HCT116 (cell line): Measurements from ENCODE around the gene CHST11.

ENCODE experiments used
- ATF3 ChIP-seq: IDR thresholded peaks from 2 replicates; pipeline ENCODE4 v1.6.1; 2012
- CEBPB ChIP-seq: IDR thresholded peaks from 2 replicates; pipeline ENCODE4 v1.6.1; 2012; ENCODE audit warnings: low read depth
- CTCF ChIP-seq, 3 experiments: fragments of 200-600 bp in 1 of 3; sonication (generic) in 1 of 3; IDR thresholded peaks in 2 of 3; conservative IDR thresholded peaks in 1 of 3; 2 replicates each; pipeline ENCODE4 v1.5.1; 2012 to 2017; ENCODE audit warnings: low read depth in 2 of 3, low read length in 2 of 3, antibody characterized with exemption in 1 of 3, borderline replicate concordance in 1 of 3, control low read depth in 1 of 3, mild to moderate bottlenecking in 1 of 3, mixed read lengths in 1 of 3, mixed run types in 1 of 3, moderate library complexity in 1 of 3; ENCODE audit not compliant: insufficient read depth in 1 of 3
- EGR1 ChIP-seq: IDR thresholded peaks from 2 replicates; pipeline ENCODE4 v1.6.1; 2012; ENCODE audit warnings: low read depth
- ELF1 ChIP-seq: IDR thresholded peaks from 2 replicates; pipeline ENCODE4 v1.6.1; 2012; ENCODE audit warnings: low read depth, borderline replicate concordance
- MAX ChIP-seq: IDR thresholded peaks from 2 replicates; pipeline ENCODE4 v1.6.1; 2012
- POLR2A ChIP-seq: IDR thresholded peaks from 2 replicates; pipeline ENCODE4 v1.7.0; 2011; ENCODE audit warnings: borderline replicate concordance; ENCODE audit not compliant: insufficient read depth, insufficient read length; ENCODE audit errors: extremely low read depth
- REST ChIP-seq: IDR thresholded peaks from 2 replicates; pipeline ENCODE4 v1.6.1; 2012; ENCODE audit warnings: low read depth
- SIN3A ChIP-seq: IDR thresholded peaks from 2 replicates; pipeline ENCODE4 v1.6.1; 2012; ENCODE audit warnings: low read depth
- TCF7L2 ChIP-seq: IDR thresholded peaks from 2 replicates; pipeline ENCODE4 v1.7.0; 2011; ENCODE audit warnings: borderline replicate concordance, inconsistent platforms; ENCODE audit not compliant: insufficient read depth, insufficient read length; ENCODE audit errors: extremely low read depth
- YY1 ChIP-seq: IDR thresholded peaks from 2 replicates; pipeline ENCODE4 v1.6.1; 2011; ENCODE audit warnings: low read length, low read depth, moderate library complexity, mild to moderate bottlenecking; ENCODE audit not compliant: insufficient replicate concordance; ENCODE audit errors: extremely low read depth
- ZBTB33 ChIP-seq: IDR thresholded peaks from 2 replicates; pipeline ENCODE4 v1.6.1; 2011; ENCODE audit warnings: mild to moderate bottlenecking, low read length, moderate library complexity; ENCODE audit not compliant: insufficient replicate concordance; ENCODE audit errors: extremely low read depth
- ZFX ChIP-seq: fragments of 450-650 bp; IDR thresholded peaks from 2 replicates; pipeline ENCODE4 v1.6.1; 2017

GRCh38 chr12:104680491-104680890 lies 223.7 kb downstream of the CHST11 start:
- TF ChIP-seq CTCF (IDR thresholded peaks at IDR 0.05 in 2 of 3, conservative IDR thresholded peaks at IDR 0.05 in 1 of 3; ENCODE audit: borderline replicate concordance in 1 of 3, insufficient read depth in 1 of 3, low read depth in 2 of 3, low read length in 2 of 3): no peak
- no peak for TF ChIP-seq YY1
- no peak for TF ChIP-seq POLR2A
- no peak for TF ChIP-seq REST
- TF ChIP-seq SIN3A: no peak
- TF ChIP-seq ATF3: no peak
- TF ChIP-seq TCF7L2: no peak
- no peak for TF ChIP-seq EGR1
- no peak for TF ChIP-seq MAX
- no peak for TF ChIP-seq ZBTB33
- no peak for TF ChIP-seq ZFX
- TF ChIP-seq CEBPB: no peak
- no peak for TF ChIP-seq ELF1
